GM21786 (cell line): ENCODE measurements around the gene GABRR2.
"Not testable (repeated sequence)": the region's sequence is repeated elsewhere in the genome, so short reads cannot be mapped to it uniquely, and the experiment has no call there.

Source experiments
- ATAC-seq: cut with Tn5 transposase; IDR thresholded peaks from one replicate; pipeline ENCODE4 v1.9.1; 2021; ENCODE audit not compliant: unreplicated experiment

The GABRR2 gene

DNA sequence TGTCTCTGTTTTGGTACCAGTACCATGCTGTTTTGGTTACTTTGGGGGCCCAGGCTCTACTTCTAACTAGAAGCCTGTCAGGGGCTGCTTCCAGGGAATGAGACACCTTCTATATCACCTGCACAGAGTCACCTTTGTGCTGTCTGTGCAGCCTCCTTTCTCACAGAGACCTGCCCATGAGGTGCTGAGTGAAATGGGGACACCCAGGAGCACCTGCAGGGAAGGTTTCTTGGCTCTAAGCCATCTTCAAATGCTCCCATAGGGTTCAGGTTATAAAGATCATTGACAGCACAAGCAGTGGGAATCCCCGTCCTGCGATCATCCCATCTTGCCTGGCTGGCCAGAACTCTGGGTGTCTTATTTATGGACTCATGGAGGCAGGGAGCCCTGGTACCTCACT, 19.1 kb downstream of the GABRR2 start:
- no peak for ATAC-seq

DNA sequence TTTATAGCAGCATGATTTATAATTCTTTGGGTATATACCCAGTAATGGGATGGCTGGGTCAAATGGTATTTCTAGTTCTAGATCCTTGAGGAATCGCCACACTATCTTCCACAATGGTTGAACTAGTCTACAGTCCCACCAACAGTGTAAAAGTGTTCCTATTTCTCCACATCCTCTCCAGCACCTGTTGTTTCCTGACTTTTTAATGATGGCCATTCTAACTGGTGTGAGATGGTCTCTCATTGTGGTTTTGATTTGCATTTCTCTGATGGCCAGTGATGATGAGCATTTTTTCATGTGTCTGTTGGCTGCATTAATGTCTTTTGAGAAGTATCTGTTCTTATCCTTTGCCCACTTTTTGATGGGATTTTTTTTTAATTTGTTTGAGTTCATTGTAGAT, 20.0 kb downstream of the GABRR2 start:
- not testable (repeated sequence) for ATAC-seq

DNA sequence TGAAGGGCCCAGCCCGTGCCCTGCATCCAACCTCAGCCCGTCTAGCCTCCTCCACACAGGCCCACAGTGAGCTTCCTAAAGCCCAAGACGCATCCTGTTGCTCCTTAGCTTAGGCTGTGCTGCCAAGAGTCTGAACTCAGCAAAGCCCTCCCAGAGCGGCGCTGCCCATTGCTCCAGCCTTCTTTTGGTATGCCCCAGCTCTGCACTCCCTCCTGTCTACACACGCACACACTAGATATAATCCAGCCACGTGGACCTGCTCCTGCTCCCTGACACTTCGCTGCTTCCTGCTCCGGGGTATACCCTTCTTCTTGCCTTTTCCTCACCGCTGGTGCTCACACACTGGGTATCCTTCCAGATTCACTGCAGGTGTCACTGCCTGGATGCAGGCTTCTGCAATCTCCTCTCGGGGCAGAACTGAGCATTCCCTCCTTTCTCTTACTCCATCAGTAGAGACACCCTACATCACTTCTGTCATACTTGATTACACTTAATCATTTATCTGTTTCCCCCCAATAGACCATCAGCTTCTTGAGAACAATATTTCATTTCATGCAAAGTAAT, 23.8 kb downstream of the GABRR2 start:
- no peak for ATAC-seq

DNA sequence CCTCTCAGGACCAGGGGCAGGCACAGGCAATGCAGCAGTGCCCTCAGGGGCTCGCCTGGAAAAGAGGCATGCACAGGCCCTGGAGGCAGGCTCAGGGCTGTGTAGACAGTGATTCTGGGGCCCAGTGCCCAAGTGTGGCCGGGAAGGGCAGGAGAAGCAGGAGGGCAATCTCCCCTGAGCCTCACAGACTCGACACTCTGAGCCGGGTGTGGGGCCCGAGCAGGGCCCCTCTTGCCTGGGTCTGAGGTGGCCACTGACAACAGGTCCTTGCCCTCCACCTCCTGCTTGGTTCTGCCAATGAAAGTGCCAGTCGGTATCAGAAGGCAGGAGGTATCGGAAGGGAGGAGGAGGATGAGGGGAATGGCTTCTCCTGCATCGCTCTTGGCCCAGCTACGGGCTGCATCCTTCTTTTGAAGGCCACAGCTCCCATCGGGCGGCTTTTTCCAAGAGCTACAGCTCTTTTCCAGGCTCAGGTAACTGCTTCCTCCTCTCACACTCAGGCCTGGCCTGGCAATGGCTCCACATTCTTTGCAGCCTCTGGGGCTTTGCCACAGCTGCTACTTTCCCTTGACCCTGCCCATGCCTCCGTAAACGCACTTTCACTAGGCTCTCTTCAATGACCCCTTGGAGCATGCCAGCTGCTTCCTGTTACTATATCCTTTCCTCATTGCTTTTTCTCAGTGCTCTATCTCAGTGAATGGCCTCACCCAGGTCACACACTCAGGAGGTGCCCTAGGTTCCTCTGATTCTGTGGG, 24.5 kb downstream of the GABRR2 start:
- no peak for ATAC-seq

DNA sequence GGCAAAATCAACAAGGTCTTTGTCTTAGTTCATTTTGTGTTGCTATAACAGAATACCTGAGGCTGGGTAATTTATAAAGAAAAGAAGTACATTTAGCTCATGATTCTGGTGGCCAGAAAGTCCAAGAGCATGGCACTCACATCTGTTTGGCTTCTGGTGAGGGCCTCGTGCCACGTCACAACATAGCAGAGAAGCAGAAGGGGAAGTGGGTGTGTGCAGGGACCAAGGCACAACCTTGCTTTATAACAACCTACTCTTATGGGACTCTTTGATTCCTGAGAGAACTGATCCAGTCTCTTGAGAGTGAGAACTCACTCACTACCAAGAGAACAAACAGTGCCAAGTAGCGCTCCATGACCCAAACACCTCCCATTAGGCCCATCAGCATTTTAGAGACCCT, 25.4 kb downstream of the GABRR2 start:
- no peak for ATAC-seq

DNA sequence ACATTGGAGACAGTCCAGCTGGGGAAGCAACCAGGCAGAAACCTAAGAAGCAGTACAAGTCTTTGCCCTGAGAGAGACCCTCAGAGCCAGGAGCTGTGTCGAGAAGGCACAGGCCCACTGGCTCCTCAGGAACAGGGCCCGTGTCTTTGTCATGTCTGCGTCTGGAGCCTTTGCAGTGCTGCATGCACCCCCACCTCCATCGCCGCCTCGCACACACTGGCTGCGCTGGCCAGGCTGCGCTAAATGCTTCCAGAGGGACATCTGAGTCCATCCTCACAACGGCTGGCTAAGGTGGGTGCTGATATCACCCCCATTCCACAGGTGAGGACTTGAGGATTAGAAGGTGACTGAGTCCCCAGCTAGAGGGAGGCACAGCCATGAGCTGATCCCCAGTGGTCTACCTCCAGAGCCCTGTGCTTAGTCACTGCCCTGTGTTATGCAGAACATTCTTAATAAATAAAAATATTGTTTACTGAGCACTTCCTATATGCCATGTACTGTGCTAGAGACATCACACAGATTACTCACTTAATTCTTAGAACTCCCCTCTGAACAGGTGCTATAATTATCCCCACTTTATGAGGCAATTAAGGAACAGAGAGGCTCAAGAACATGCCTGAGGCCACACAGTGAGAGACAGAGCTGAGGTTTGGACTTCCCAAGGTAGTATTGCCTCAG, 27.6 kb downstream of the GABRR2 start:
- ATAC-seq: no peak

DNA sequence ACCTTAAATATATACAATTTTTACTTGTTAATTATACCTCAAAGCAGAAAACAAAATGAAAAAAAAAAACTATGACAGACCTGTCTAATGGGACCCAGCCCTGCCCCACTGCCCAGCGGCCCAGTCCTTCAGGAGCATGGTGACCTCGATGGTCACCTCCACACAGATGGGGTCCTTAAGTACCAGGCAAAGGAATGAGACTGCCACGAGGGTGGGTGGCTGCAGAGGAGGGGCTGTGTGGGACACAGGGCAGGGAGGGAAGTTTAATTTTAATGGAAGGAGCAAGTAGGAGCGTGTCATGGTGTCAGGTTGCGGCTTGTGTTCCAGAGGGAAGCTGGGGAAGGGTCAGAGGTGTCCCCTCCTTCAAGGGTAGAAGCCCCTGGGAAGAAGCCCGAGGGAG, 28.6 kb downstream of the GABRR2 start:
- ATAC-seq: no peak

DNA sequence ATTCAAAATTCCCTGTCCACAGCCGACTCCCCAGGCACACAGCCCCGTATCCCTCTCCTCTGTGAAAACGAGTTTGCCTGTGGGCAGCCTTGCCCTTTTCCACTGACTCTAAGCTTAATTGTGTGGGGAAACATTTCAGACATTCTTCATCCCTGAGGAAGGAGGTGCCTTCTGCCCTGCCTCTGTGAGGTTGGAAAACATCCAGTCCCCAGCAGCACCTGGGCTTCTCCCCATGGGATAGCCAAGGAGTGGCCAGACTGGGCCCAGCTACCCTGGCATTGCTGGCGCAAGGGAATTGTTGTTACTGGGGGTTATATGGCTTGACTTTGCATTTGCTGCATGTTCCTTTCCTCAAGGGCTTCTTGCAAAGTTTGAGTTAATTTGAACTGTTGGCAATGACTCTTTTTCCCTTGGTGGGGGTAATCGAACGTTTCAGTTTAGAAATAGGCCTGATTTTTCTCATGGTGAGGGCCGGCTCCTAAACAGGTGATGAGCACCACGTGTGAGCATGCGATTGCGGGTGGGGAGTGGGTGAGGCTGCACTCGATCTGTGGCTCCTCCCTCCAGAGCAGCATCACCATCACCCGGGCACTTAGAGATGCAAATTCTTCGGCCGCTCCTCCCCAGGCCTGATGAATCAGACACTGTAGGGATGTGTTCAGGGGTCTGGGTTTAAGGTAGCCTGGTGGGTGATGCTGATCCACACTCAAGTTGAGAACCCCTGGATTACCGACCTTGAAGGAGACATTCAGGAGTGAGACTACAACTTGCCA, 29.9 kb downstream of the GABRR2 start:
- ATAC-seq: no peak

DNA sequence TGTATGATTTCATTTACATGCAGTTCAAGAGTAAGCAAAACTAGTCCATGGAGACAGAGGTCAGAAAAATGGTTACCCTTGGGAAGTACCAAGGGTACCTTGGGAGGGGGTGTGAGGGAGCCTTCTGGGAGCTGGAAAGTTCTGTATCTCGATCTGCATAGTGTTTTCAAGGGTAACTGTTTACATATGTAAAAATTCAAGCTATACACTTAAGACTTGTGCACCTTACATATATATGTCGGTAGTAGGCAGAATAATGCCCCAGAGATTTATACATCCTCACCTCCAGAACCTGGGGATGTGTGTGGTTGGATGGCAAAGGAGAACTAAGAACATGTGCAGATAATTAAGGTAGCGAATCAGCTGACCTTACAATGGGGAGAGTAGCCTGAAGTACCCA, 31.0 kb downstream of the GABRR2 start:
- no peak for ATAC-seq

DNA sequence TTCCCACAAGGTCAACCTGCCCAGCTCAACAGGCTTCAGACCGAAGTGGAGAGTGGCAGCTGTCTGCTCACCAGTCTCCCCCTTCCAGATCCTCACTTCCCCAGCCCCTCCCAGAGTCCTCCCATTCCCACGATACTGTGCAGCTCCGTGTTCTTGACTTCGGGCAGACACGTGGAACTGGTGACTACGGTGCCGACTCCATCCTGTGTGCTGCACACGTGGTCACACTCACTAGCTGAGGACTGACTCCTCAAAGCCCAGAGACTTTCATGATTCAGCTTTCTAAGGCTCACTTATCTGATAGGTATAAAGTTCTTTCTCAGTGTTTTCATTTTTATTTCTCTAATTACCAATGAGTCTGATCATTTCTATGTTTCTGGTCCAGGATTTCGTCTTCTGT, 32.4 kb downstream of the GABRR2 start:
- no peak for ATAC-seq

DNA sequence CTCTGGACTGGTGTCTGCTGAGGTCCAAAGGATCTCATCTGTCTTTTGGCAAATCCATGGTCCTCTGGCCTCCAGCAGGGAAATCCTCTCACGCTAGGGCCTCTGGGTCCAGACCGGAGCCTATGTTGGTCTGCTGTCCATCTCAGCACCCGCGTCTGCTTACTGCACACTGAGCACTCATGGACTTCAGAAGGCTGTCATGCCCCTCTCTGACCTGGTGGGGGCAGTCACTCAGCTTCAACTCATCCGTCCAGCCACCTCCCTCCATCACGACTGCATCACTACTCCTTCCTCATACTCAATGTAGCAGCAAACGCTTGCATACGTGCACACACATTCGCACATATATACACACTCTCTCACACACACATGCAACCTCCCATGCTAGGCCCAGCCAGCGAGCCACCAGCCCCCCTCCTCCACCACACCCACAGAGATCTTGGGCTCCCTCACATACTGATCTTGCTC, 33.3 kb downstream of the GABRR2 start:
- peak; percentile 98 for ATAC-seq

DNA sequence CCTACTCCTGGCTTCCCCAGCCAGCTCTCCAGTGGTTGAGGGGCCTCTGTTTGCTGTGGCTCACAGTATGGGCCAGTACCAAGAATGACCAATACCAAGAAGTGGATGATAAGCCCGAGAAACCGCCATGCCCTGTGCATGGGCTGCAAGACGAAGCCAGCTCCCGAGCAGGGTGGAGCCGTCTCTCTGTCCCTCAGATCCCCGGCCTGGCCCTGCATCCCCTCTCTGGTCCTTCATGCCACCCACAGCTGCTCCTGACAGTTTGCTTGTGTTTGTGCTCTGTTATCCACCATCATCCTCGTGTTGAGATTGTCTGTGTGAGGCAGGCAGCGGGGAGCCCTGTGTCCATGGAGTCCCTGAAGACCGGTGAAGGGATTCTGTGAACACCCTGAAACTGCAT, 36.1 kb downstream of the GABRR2 start:
- ATAC-seq: no peak

DNA sequence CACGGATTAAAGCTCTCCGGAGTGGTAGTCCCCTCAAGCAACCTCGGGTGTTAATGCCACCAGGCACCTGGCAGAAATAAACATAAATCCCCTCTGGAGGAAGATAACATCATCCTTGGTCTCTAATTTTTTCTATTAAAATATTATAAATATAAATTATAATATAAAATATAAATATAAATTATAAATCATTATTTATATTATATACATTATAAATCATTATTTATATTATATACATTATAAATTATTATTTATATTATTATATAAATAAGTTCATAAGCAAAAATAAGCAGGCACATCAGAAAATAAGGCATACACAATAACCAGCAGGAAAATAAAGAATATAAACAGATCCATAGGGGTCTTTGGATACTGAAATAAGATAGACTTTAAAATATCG, 39.2 kb downstream of the GABRR2 start:
- ATAC-seq: no peak

DNA sequence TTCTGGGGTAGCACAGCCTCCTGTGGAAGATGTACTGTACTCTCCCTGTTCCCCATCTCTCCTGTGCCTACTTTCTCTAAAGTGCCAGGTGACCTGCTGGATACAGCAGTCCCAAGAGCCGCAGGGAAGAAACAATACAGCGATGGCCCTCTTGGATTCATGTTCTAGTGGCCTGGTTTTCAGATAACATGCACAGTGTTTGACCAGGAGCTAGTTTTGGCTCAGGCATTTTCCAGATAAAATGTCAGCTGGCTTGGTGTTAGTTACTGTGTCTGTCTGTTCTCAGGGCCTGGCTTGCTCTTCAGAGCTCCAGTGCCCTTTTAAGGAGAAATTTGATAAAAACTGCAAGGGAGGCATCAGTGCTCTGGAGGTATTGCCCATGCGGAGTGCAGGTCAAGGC, 41.3 kb downstream of the GABRR2 start:
- no peak for ATAC-seq

DNA sequence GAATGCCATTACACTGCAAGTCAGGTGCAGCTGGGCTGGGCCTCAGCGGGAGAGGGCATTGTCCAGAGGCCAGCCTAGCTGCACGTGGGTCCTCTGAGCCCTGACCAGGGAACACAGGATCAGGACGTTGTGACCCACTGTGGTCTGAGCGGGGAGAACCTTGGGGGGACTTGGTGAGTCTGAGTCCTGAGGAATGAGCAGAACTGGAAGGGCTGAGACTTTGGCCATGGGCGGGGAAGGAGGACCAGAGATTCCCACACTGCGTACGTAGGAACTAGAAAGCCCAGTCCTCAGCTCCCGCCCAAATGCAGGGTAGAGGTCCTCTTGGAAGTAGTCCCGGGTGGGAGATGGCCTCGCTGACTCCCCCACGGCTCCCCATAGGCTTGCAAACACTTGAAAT, 42.5 kb downstream of the GABRR2 start:
- ATAC-seq: no peak

DNA sequence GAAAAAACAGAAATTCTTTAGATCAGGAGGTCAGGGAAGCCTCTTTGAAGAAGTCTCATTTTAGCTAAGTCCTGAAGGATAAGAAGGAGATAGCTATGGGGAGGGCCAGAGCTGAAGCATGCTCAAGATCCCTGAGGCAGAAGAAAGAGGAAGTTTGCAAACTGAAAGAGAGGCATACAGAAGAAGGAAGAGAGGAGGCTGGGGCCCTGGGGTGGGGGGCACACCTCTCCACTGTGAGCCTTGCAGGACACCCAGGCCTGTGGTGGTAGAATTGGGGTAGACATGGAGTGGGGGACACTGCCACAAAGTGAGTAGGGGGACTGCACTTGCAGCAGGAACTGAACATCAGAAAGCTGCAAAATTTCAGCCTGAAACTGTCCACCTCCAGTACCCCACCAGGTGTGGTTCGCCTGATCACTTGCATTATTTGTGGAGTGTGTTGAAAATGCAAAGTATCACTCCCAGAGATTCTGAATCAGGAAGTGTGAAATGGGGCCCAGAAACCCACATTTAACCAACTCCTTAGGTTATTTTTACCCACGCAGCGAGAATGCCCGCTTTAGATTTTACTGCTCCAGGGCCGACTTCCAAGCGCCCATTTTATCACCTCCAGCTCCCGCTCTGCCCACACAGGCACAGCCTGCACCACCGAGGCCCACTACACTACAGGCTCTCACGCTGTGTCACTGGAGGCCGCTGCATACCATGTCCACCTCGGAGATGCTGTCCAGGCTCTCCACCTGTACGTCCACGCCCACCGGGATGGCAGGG, 44.0 kb downstream of the GABRR2 start:
- ATAC-seq: peak; percentile 77

DNA sequence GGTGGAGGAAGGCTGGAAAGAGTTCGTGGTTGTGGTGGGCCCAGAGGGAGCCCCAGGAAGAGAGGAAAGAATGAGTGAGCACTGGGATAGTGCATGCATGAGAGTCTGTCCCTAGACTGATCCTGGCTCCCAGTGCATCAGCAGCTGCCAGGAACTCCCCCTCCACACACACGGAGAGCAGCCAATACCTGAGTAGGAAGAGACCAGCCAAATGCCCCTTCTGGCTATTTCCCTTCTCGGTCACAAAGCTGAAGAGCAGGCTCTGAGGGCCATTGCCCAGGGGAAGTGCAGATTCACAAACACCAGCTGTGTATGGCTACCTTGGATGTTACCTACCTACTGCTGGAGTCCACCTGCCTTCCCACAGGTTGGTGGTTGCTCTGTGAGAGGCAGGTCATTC, 45.1 kb downstream of the GABRR2 start:
- no peak for ATAC-seq

DNA sequence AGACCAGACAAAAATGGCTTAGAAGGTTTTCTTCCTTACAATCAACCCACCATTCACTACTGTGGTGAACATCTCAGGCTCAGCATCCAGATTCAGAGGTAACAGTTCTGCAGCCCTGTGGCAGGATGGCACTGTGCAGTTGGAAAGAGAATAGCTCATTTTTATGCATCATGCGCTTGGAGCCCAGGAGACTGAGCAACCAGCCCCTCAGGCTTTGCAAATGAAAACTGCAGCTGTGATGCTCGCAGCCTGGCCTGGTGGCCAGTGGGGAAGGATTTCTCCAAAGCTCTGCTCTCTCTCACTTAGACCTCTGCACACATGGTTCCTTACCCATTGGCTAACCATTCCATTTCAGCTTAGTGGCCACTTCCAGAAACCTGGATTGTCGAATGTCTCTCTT, 45.8 kb downstream of the GABRR2 start:
- no peak for ATAC-seq

DNA sequence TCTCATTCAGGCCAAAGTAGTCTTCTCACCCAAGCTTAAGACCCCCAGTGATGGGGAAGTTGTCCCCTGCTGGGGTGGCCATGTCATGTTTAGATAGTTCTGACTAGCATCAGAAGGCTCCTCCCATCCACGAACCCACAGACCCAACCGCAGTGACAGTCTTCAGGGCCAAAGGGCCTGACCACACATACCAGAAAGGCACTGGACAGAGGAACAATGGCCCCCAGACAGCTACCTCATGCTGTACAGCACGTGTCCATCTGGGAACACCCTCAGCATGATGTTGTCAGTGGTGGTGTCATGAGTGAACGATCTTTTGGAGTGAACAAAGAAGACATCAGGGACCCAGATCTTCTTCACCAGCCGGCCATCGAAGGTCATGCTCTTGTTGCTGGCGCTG, 46.3 kb downstream of the GABRR2 start:
- ATAC-seq: no peak

DNA sequence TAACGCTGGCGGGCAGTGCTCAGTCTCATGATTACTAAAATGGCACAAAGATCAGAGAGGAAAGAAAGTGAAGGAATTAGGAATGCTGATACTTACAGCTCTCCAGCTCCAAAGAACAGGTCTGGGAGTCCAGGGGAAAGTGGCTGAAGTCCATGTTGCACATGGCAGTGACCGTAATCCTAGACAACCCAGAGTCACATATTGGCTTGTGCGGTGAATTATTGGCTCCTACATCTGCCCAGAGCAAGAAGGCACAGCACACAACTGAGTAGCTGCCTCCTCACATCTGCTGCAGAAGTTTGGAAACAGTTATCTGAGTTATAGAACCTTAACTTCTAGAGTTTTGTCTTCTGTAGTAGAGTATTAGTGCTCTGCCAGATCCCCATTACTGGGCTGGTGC, 47.2 kb downstream of the GABRR2 start:
- no peak for ATAC-seq

DNA sequence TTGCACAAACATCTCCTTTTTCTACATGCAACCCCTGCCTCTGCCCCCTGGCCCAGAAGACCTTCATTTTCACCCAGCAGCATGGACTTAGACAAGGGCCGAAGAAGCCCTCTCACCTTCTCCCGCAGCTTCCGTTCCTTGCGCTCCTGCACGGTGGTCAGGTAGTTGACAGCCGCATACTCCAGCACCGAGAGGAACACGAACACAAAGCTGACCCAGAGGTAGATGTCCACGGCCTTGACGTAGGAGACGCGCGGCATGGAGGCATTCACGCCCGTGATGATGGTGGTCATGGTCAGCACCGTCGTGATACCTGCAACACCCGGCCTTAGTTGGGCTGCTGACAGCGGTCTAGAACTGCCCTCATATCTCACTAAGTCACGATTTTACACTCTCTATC, 50.8 kb downstream of the GABRR2 start:
- no peak for ATAC-seq
